Endothelial cell of umbilical vein (primary cell): ENCODE measurements around the gene SMAD7. TPM values are rescaled to one million over a fixed set of nuclear protein-coding genes. Genes with fewer than 3 reads are reported as not detected.
A peak's percentile ranks its signal among the peaks of the same experiment; 100 is the strongest.

Experiments used
- BruUV-seq: library from RNA; stranded (reverse); fragments of 400-500 nt; replicated peaks from 2 replicates; lab custom pipeline; 2021; lab: Mats Ljungman, UMichigan
- CTCF ChIA-PET: fragments of 300-600, 350-600 bp; sonication (Branson Sonifier 250); formaldehyde crosslinking; loops from one replicate; lab custom pipeline; 2021; ENCODE audit warnings: antibody characterized with exemption, inconsistent platforms; lab: Charles Lee
- POLR2A ChIA-PET: fragments of 300-600, 350-600 bp; sonication (Branson Sonifier 250); formaldehyde crosslinking; loops from one replicate; lab custom pipeline; 2021; ENCODE audit warnings: antibody characterized with exemption, inconsistent platforms; lab: Charles Lee
- DNase-seq: peaks from one replicate; pipeline ENCODE4 v3.0.0-alpha.2; 2011; ENCODE audit warnings: low read depth, low spot score
- FAIRE-seq: peaks from 2 replicates; lab custom pipeline; 2011; peaks lifted over from hg19 to GRCh38; lab: Jason Lieb, UNC
- H2AFZ ChIP-seq: 2 replicates; pipeline ENCODE4 v1.6.0; 2012; ENCODE audit warnings: low read depth, low read length, control low read depth, inconsistent platforms
- H3K27ac ChIP-seq: 2 replicates; pipeline ENCODE4 v1.5.1; 2011; ENCODE audit warnings: low read depth, mild to moderate bottlenecking, control low read depth, low read length, moderate library complexity; ENCODE audit not compliant: insufficient read depth
- H3K27me3 ChIP-seq, 2 experiments: 2 replicates each; pipeline versions ENCODE4 v1.6.0 to v1.6.1; 2011; ENCODE audit warnings: low read length in 2 of 2, mixed read lengths in 1 of 2; ENCODE audit not compliant: control insufficient read depth in 2 of 2, insufficient read depth in 2 of 2
- H3K36me3 ChIP-seq, 2 experiments: 2 replicates in 1 of 2; 3 replicates in 1 of 2; pipeline ENCODE4 v1.5.1; 2011; ENCODE audit warnings: low read length in 2 of 2, mild to moderate bottlenecking in 1 of 2, moderate library complexity in 1 of 2; ENCODE audit not compliant: control insufficient read depth in 2 of 2, insufficient read depth in 2 of 2; ENCODE audit errors: extremely low read depth in 1 of 2
- H3K4me1 ChIP-seq: 3 replicates; pipeline ENCODE4 v1.5.1; 2011; ENCODE audit warnings: mild to moderate bottlenecking, low read length; ENCODE audit not compliant: control insufficient read depth, insufficient read depth; ENCODE audit errors: extremely low read depth
- H3K4me2 ChIP-seq: 2 replicates; pipeline ENCODE4 v1.6.1; 2011; ENCODE audit warnings: low read length, control low read depth, mixed read lengths; ENCODE audit not compliant: insufficient read depth
- H3K4me3 ChIP-seq, 3 experiments: fragments of 200-600 bp in 1 of 3; sonication (generic), shearing (Covaris generic) in 1 of 3; replicated peaks in 1 of 3; 2 replicates each; pipeline ENCODE4 v1.5.1; 2011 to 2016; ENCODE audit warnings: control low read depth in 3 of 3, low read length in 3 of 3, mild to moderate bottlenecking in 2 of 3, inconsistent platforms in 1 of 3, low read depth in 1 of 3, moderate library complexity in 1 of 3; ENCODE audit not compliant: insufficient read depth in 1 of 3
- H3K79me2 ChIP-seq: 2 replicates; pipeline ENCODE4 v1.6.0; 2012; ENCODE audit warnings: low read length, inconsistent platforms; ENCODE audit not compliant: control insufficient read depth, insufficient read depth
- H3K9ac ChIP-seq: replicated peaks from 2 replicates; pipeline ENCODE3; 2011; ENCODE audit warnings: low read length, control low read depth; ENCODE audit not compliant: insufficient read depth; ENCODE audit errors: extremely low read depth
- H3K9me1 ChIP-seq: replicated peaks from 3 replicates; pipeline ENCODE4 v1.6.0; 2011; ENCODE audit warnings: mild to moderate bottlenecking, low read length; ENCODE audit not compliant: control insufficient read depth, insufficient read depth; ENCODE audit errors: extremely low read depth
- H3K9me3 ChIP-seq: replicated peaks from 2 replicates; pipeline ENCODE4 v1.5.1; 2012; ENCODE audit warnings: low read length, inconsistent platforms; ENCODE audit not compliant: control insufficient read depth, insufficient read depth
- H4K20me1 ChIP-seq: replicated peaks from 2 replicates; pipeline ENCODE3; 2011; ENCODE audit warnings: mild to moderate bottlenecking, low read length; ENCODE audit not compliant: control insufficient read depth, insufficient read depth; ENCODE audit errors: extremely low read depth
- CTCF ChIP-seq, 2 donors: IDR thresholded peaks; 1 replicate in 1 of 2; 2 replicates in 1 of 2; pipeline ENCODE4 v1.5.1; 2011; ENCODE audit warnings: low read length in 2 of 2, mild to moderate bottlenecking in 2 of 2, moderate library complexity in 2 of 2, control low read depth in 1 of 2, inconsistent platforms in 1 of 2, low read depth in 1 of 2; ENCODE audit not compliant: insufficient read depth in 1 of 2; ENCODE audit errors: extremely low read depth in 1 of 2
- EZH2 ChIP-seq: IDR thresholded peaks from 2 replicates; pipeline ENCODE4 v1.6.1; 2012; ENCODE audit warnings: borderline replicate concordance, low read depth, mild to moderate bottlenecking, moderate library complexity, low read length, inconsistent platforms; ENCODE audit not compliant: severe bottlenecking
- FOS ChIP-seq: IDR thresholded peaks from 2 replicates; pipeline ENCODE4 v1.6.1; 2011; ENCODE audit warnings: mild to moderate bottlenecking, low read length, moderate library complexity, borderline replicate concordance; ENCODE audit not compliant: insufficient read depth
- GATA2 ChIP-seq: IDR thresholded peaks from 2 replicates; pipeline ENCODE4 v1.7.0; 2011; ENCODE audit warnings: low read depth, mild to moderate bottlenecking, moderate library complexity, mixed read lengths, low read length; ENCODE audit not compliant: insufficient read length, insufficient read depth
- JUN ChIP-seq: IDR thresholded peaks from 2 replicates; pipeline ENCODE4 v1.6.1; 2011; ENCODE audit warnings: borderline replicate concordance, low read depth; ENCODE audit not compliant: insufficient read length, insufficient read depth
- MAX ChIP-seq: IDR thresholded peaks from 2 replicates; pipeline ENCODE4 v1.6.1; 2011; ENCODE audit not compliant: insufficient read depth, insufficient read length
- MYC ChIP-seq: IDR thresholded peaks from one replicate; pipeline ENCODE4 v1.6.1; 2011; ENCODE audit warnings: mild to moderate bottlenecking, low read depth, low read length
- POLR2A ChIP-seq: IDR thresholded peaks from 2 replicates; pipeline ENCODE4 v1.6.1; 2012; ENCODE audit warnings: low read depth, mild to moderate bottlenecking, control low read depth, low read length
- POLR2AphosphoS5 ChIP-seq: IDR thresholded peaks from 2 replicates; pipeline ENCODE4 v1.6.1; 2012; ENCODE audit warnings: low read depth, mild to moderate bottlenecking, control low read depth, low read length, moderate library complexity; ENCODE audit not compliant: insufficient read depth
- dilution Hi-C: fragments of 300-500 bp; cut with MboI; formaldehyde crosslinking; loops from one replicate; pipeline ENCODE4 v1.15.0; 2019; ENCODE audit warnings: low sequenced_read_pairs; ENCODE audit not compliant: extremely low pct_ligation_motif_present
- intact Hi-C: fragments of 100-400 bp; cut with micrococcal nuclease; formaldehyde crosslinking; loops from one replicate; pipeline ENCODE4 v1.10.0; 2022
- polyA plus RNA-seq, 4 experiments: library from polyadenylated mRNA; depleted of rRNA in 3 of 4; stranded (reverse) in 3 of 4; unstranded in 1 of 4; fragments of >200 nt; gene quantifications; 2 replicates each; pipeline versions ENCODE4 v1.2.1 to v1.2.3, GENCODE V29; 2011 to 2012; ENCODE audit warnings: missing spikeins in 1 of 4
- total RNA-seq: library from RNA; stranded (reverse); gene quantifications from 2 replicates; pipeline ENCODE4 v1.2.3, GENCODE V29; 2021

Gene SMAD7
- total and polyA plus RNA-seq, 2 donors (not counting 3 experiments of a cell fraction or from before 2014, with no cell fraction given): 3.6 to 8.0 TPM

GRCh38 chr18:48928787-48929186 lies 22.0 kb downstream of the SMAD7 start:
- peaks cover 33% of the 10 kb centered on the region for H3K79me2 ChIP-seq
- FAIRE-seq: peak; percentile 96
- peak overlapping the region; percentile 86 for H3K27ac ChIP-seq
- ChIA-PET CTCF (interaction anchor here (0.9 to 1.4 kb wide), 4 partner anchors 9 to 152 kb away, joined by 3 to 4 read pairs (median 3); no protein-coding TSS in a partner anchor), POLR2A (no interaction called here)
- peak; percentile 83 for DNase-seq
- H3K27me3 ChIP-seq: no peaks in the 10 kb centered on the region
- peak overlapping the region; percentile 72 for H3K9ac ChIP-seq
- H3K4me2 ChIP-seq: peak overlapping the region; percentile 58
- no peak for TF ChIP-seq MAX
- TF ChIP-seq CTCF (IDR thresholded peaks at IDR 0.05; ENCODE audit: extremely low read depth in 1 of 2, insufficient read depth in 1 of 2, low read depth in 1 of 2, low read length in 2 of 2): no peak
- peak; percentile 23 for TF ChIP-seq GATA2
- TF ChIP-seq MYC: no peak
- peak; percentile 47 for TF ChIP-seq FOS
- TF ChIP-seq JUN: no peak
- peak; percentile 70 for TF ChIP-seq POLR2AphosphoS5
- TF ChIP-seq POLR2A: peak; percentile 58
- no peak for TF ChIP-seq EZH2
- no peak overlapping the region for H3K4me3 ChIP-seq
- no peaks in the 10 kb centered on the region for H3K9me3 ChIP-seq
- dilution Hi-C loops: no loop called here
- H3K4me1 ChIP-seq: peaks cover 81% of the 10 kb centered on the region
- no peaks in the 10 kb centered on the region for H3K36me3 ChIP-seq
- H2AFZ ChIP-seq: no peak overlapping the region
- intact Hi-C loops: loop anchor here (1.0 kb wide), 1 partner anchor 24 kb away; no protein-coding TSS in a partner anchor
- no TSS peak for BruUV-seq
- H3K9me1 ChIP-seq: no peaks in the 10 kb centered on the region
- no peaks in the 10 kb centered on the region for H4K20me1 ChIP-seq
